Stimulated activated CD8-positive, alpha-beta memory T cell treated with anti-CD3 and anti-CD28 coated beads, Interleukin-4, amount 100 ng/mL, for 24 hours (primary cell): Measurements from ENCODE around the gene VSIG10L.

ENCODE experiments used
- DNase-seq: peaks from one replicate; pipeline ENCODE4 v3.0.0-alpha.2; 2020; ENCODE audit warnings: low read depth

Gene VSIG10L

DNA sequence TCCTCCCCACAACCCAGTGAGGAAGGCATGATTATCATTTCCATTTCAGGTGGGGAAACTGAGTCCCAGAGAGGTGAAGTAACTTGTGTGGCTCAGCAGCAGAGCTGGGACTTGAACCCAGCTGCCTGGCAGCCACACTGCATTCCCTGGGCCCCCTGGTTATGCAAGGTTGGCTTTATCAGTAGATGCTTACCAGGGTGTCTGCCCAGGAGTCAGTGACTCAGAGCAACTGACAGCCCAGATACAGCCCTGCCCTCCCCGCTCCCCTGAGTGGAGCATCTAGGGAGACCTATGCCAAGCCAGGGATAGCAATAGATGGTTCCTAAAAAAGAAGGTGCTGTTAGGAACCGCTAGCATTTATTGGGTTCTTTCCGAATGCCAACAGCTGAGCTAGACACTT is 24.6 kb downstream of the VSIG10L start:
- DNase-seq = no peak

GRCh38 chr19:51316688-51317087 is 25.3 kb downstream of the VSIG10L start:
- DNase-seq = no peak

DNA sequence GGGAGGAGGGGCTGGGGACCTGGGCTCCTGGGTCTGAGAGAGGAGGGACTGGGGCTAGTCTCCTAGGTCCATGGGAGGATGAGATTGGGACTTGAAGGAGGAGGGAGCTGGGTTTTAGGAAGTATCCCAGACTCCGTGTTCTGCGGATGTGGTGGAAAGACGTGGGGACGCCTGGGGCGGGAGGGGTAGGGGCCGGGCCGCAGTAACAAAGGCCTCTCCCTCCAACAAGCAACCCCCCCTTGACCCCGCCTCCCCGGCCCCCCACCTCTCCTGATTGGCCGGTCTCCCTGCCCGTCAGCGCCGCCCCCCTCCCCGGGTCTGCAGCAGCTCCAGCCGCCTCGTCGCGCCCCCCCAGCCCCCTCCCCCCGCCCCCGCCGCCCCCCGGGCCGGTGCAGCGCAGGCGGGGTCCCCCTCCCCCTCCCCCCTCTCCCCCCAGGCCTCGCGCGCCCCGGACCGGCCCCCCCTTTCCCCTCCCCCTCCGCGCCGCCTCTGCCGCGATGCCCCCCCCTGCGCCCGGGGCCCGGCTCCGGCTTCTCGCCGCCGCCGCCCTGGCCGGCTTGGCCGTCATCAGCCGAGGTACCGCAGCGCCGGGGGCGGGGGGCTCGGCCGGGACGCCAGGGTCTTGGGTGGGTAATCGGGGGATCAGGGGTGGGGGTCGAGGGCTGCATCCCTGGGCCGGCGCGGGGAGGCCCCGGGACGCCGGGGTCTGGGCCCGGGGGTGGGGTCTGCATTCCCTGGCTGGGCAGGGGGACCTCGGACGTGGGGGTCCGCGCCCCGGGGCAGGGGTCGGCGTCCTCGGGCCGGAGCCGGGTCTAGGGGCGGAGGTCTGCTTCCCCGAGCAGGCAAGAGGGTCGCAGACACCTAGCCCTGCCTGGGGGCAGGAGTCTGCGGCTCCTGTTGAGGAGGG is 30.3 kb downstream of the VSIG10L start, which contains the start of gene IGLON5:
Gene IGLON5 (plus strand): TSS at position 294 of the 907 bp plus-strand sequence. CDS start 204 bp downstream, at position 498.
- no peak for DNase-seq

- DNase-seq = no peak
Measured at GRCh38 chr19:51305479-51305878, 36.5 kb downstream of the VSIG10L start.

DNA sequence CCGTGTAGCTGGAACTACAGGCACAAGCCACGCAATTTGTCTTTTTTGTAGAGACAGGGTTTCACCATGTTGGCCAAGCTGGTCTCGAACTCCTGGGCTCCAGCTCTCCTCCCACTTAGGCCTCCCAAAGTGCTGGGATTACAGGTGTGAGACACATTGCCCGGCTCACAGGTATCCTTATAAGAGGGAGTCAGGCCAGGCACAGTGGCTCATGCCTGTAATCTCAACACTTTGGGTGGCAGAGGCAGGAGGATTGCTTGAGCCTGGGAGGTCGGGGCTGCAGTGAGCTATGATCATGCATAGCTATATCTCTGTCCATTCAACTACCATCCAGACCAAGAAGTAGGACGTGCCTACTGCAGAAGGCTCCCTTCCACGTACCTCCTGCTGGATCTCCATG is 40.7 kb downstream of the VSIG10L start:
- no peak for DNase-seq

DNA sequence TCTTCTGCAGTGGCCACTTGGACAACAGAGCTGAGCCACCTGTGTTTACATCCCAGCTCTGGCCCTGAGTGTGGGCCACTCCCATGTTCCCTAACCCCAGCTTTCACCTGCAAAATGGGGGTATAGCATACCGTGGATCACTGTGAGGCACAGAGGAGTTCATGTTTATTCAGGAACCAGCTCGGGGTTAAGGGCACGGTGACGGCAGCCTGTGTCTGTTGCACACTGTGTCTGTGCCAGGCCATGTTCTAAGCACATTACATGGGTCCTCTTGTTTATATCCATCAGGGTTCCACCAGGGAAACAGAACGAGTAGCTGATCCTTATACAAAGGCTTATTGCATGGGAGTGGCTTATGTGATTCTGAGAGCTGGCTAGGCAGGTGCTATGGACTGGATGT is 44.5 kb downstream of the VSIG10L start:
- DNase-seq = no peak

DNA sequence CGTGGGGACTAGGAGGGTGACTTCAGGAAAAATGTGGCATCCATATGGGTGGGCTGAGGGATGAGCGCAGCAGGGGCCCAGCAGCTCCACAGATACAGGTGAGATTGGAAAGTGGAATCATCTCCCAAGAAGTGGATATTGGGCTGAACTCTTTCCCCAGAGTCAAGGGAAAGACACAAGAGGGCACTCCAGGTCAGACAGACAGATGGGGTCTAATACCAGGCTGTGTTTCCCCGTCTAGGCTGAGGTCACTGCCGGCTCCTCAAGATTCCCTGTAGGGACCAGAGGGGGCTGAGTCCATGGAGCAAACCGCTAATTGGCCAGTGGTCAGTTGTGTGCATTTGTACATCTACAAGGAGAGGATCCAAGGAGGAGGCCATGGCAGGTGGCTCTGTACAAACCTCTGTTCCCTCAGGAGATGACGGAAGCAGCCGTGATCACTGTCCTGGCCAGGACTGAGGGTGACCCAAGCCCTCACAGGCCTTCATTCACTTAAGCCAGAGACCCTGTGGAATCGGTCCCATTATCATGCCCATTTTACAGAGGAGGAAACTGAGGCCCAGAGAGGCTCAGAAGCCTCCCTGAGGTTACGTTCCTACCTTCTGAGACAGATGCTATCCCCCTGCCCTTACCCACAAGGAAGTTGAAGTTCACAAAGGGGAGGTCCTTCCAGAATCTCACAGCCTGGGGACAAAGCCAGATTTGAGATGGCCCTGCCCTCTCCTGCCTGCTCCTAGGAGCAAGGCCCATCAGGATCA is 45.4 kb downstream of the VSIG10L start:
- no peak for DNase-seq

DNA sequence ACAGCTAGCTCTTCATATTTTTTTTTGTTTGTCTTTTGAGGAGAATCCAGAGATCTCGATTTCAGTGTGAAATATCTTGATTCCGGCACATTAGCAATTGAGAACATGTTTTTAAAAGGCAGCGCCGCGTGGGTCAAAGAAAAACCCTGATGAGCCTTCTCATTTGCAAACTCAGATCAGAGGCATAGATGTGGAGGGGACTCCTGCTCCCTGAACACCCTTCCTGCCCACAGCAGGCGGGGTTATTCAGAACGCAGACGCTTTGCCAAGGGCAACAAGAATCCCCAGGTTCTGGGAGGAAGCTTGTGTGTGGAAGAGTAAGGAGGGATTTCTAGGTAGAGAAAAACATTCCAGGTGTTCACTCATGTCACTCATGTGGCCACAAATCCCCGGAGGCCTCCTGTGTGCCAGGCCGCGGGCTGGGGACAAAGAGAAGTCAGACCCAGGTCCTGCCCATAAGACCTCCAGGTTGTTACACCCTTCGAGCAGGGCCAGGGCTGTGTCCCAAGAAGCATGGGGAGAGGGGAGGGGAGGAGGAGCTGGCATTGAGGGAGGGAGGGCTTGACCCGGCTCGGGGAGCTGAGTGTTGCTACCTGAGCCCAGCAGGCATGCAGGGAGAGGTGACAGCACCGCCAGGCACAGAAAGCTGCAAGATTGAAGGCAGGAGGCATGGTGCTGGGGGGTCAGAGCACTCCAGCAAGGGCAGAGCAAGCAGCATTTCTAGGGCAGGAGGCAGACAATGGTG is 46.4 kb downstream of the VSIG10L start:
- no peak for DNase-seq

DNA sequence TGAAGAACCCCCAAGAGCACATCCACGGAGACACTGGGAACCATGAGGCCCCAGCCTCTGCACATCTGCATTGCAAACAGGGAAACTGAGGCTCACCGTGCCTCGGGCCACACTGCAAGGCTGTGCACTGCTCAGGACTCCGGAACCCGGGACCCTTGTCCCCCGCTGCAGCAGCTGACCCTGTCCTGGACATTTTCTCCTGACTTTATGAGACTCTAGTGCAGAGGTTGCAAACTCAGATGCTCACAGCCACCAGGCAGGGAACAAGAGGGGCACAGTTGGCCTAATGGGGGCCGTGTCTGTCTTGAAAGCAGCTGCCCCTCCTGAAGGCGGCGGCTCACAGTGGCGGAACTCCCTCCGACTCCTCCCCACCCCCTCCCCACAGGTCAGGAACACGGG is 47.0 kb downstream of the VSIG10L start:
- DNase-seq = no peak

GRCh38 chr19:51294211-51294976 is 47.5 kb downstream of the VSIG10L start:
- DNase-seq = no peak

GRCh38 chr19:51293571-51294210 is 48.2 kb downstream of the VSIG10L start:
- DNase-seq = no peak

DNA sequence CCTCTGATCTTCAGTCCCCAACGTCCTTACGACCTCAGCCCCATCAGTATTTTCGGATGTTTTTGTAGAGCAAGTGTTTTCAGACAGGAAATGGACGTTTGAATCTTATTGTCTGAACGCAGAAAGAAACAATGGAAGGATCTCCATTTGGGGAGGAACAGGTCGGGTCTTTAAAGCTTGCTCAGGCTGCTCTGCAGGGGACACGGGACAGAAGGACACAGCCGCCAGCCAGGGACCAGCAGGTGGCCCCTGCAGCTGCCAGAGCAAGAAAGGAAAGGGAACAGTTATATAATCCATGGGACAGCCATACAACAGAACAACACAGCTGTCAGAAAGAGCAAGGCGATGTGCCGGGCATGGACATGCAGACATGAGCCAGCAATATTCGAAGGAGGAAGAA is 49.0 kb downstream of the VSIG10L start:
- no peak for DNase-seq

DNA sequence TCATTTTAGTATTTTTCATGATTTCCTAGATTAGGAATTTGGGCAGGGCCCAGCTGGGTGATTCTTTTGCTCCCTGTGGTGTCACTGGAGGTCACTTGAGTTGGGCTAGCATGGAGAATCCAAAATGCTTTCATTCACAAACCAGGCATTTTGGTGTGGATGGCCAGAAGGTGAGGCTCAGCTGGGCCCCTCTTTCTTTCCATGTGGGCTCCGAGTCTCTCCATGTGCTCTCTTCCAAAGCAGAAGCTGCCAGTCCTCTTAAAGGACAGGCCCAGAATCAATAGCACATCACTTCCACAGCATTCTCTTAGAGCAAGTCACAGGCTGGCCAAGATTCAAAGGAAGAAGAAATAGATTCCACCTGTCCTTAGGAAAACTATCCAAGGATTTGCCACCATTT is 52.3 kb downstream of the VSIG10L start:
- no peak for DNase-seq

DNA sequence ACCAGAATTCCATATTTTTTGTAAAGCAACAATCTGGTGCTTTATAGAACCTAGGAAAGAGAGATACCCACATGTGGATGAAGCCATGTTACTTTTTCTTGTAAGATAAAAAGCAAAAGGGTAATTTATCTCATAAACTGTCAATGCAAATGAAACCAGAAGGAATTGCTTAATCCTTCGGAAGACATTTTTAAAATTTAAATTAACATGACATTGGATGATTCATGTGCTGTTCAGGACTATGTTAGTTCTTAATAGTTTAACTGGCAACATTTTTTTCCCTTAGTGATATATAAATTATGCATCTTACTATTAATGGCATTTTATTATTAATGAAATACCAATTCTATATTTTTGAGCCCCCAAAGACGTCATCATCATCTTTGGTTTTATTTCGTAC is 56.3 kb downstream of the VSIG10L start:
- no peak for DNase-seq

DNA sequence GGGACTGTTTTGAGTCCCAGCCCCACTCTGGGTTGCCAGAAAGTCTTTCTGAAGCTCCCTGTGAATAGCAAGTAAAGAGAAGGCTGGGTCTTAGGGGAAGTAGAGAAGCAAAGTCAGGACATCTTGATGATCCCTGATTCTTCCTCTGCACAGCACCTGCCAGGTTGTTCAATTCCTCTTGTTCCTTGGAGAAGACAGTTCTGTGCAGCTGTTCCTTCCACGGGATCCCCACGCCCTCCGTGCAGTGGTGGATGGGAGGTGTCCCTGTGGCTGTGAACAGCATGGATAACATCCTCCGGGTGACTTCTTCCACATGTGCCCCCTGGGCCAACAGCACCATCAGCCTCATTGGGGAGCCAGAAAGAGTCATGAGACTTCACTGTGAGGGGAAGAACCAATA is 59.6 kb downstream of the VSIG10L start:
- DNase-seq = no peak
